GM23338 (cell line): ENCODE data around the gene CUX1. TPM values are rescaled to one million over a fixed set of nuclear protein-coding genes. Genes with fewer than 3 reads are reported as not detected.

Experiments
- ATAC-seq: fragments of 200-7000 bp; cut with Tn5 transposase; 3 replicates; pipeline ENCODE4 v1.9.1; 2020
- DNase-seq: peaks from one replicate; pipeline ENCODE4 v3.0.0-alpha.2; 2015; ENCODE audit warnings: low spot score
- H2AFZ ChIP-seq: fragments of 200-600 bp; sonication (generic); 2 replicates; pipeline ENCODE4 v1.8.0; 2016; ENCODE audit warnings: antibody characterized with exemption, mild to moderate bottlenecking, moderate library complexity
- H3F3A ChIP-seq: fragments of 200-600 bp; sonication (generic); replicated peaks from 2 replicates; pipeline ENCODE4 v1.8.0; 2017; ENCODE audit warnings: antibody characterized with exemption, mixed run types, low read depth
- H3K27ac ChIP-seq: fragments of 200-600 bp; sonication (generic); 2 replicates; pipeline ENCODE4 v1.6.1; 2016; ENCODE audit warnings: low read depth
- H3K27me3 ChIP-seq: fragments of 200-600 bp; sonication (generic); 2 replicates; pipeline ENCODE4 v1.8.0; 2016; ENCODE audit warnings: mild to moderate bottlenecking, mixed run types, moderate library complexity; ENCODE audit not compliant: insufficient read depth
- H3K36me3 ChIP-seq: fragments of 200-600 bp; sonication (generic); 2 replicates; pipeline ENCODE4 v1.8.0; 2016; ENCODE audit warnings: mild to moderate bottlenecking; ENCODE audit not compliant: insufficient read depth
- H3K4me1 ChIP-seq: fragments of 200-600 bp; sonication (generic); 2 replicates; pipeline ENCODE4 v1.8.0; 2016; ENCODE audit warnings: mild to moderate bottlenecking, moderate library complexity; ENCODE audit not compliant: insufficient read depth
- H3K4me2 ChIP-seq: fragments of 200-600 bp; sonication (generic); 2 replicates; pipeline ENCODE4 v1.7.1; 2017; ENCODE audit warnings: mixed run types
- H3K4me3 ChIP-seq: fragments of 200-600 bp; sonication (generic); 2 replicates; pipeline ENCODE4 v1.6.1; 2016; ENCODE audit warnings: mixed run types
- H3K79me2 ChIP-seq: fragments of 200-600 bp; sonication (generic); replicated peaks from 2 replicates; pipeline ENCODE4 v1.8.0; 2017; ENCODE audit warnings: mild to moderate bottlenecking; ENCODE audit not compliant: insufficient read depth
- H3K9me2 ChIP-seq: fragments of 200-600 bp; sonication (generic); 2 replicates; pipeline ENCODE4 v1.8.0; 2017; ENCODE audit not compliant: insufficient read depth
- H4K20me1 ChIP-seq: fragments of 200-600 bp; sonication (generic); replicated peaks from 2 replicates; pipeline ENCODE4 v1.8.0; 2017; ENCODE audit warnings: mild to moderate bottlenecking; ENCODE audit not compliant: insufficient read depth
- H3K27ac Mint-ChIP-seq: 2 replicates; pipeline ENCODE4 v1.8.0; 2020; ENCODE audit warnings: inconsistent platforms, mild to moderate bottlenecking, moderate library complexity, mixed read lengths
- H3K27me3 Mint-ChIP-seq: 3 replicates; pipeline ENCODE4 v1.8.0; 2022; ENCODE audit warnings: low read depth, mild to moderate bottlenecking, moderate library complexity, mixed read lengths, inconsistent platforms; ENCODE audit not compliant: insufficient read depth, poor library complexity
- H3K36me3 Mint-ChIP-seq: 3 replicates; pipeline ENCODE4 v1.8.0; 2021; ENCODE audit warnings: low read depth, mild to moderate bottlenecking, inconsistent platforms, moderate library complexity, mixed read lengths
- H3K4me1 Mint-ChIP-seq: 3 replicates; pipeline ENCODE4 v1.8.0; 2020; ENCODE audit warnings: mild to moderate bottlenecking, inconsistent platforms, mixed read lengths
- H3K4me3 Mint-ChIP-seq: 3 replicates; pipeline ENCODE4 v1.8.0; 2021; ENCODE audit warnings: moderate library complexity, mild to moderate bottlenecking, inconsistent platforms, mixed read lengths
- H3K9me3 Mint-ChIP-seq: 3 replicates; pipeline ENCODE4 v1.8.0; 2020; ENCODE audit warnings: moderate library complexity, mild to moderate bottlenecking, inconsistent platforms, mixed read lengths
- CREB1 ChIP-seq: fragments of 250-450 bp; sonication (Bioruptor Pico); IDR thresholded peaks from 2 replicates; pipeline ENCODE4 v1.5.0; 2020; ENCODE audit warnings: low read depth, mild to moderate bottlenecking, moderate library complexity
- EZH2phosphoT487 ChIP-seq: fragments of 200-600 bp; sonication (generic); IDR thresholded peaks from one replicate; pipeline ENCODE4 v1.8.1; 2018; ENCODE audit warnings: antibody characterized with exemption; ENCODE audit not compliant: unreplicated experiment
- NANOG ChIP-seq: IDR thresholded peaks from 2 replicates; pipeline ENCODE4 v1.6.1; 2016; ENCODE audit warnings: antibody characterized with exemption, borderline replicate concordance
- STAT1 ChIP-seq: IDR thresholded peaks from one replicate; pipeline ENCODE4 v1.6.1; 2016; ENCODE audit warnings: antibody characterized with exemption; ENCODE audit not compliant: unreplicated experiment
- polyA plus RNA-seq: library from polyadenylated mRNA; unstranded; fragments of >200 nt; fragmentation: Nextera tagmentation; extraction: Ambion mirVana; gene quantifications from 2 replicates; pipeline ENCODE4 v1.2.1, GENCODE V29; 2016
- total RNA-seq: library from RNA; depleted of rRNA; stranded (reverse); fragments of >200 nt; shearing (Covaris generic); gene quantifications from 2 replicates; pipeline ENCODE4 v1.2.3, GENCODE V29; 2014
- TF ChIP-seq, protein P1 (sequence below): IDR thresholded peaks from 2 replicates; pipeline ENCODE4 v1.6.1; 2016; ENCODE audit warnings: antibody characterized with exemption
- TF ChIP-seq, protein P2 (sequence below): fragments of 250-450 bp; sonication (Bioruptor Pico); IDR thresholded peaks from 2 replicates; pipeline ENCODE4 v1.5.0; 2020; ENCODE audit warnings: mild to moderate bottlenecking, moderate library complexity

The CUX1 gene
- total and polyA plus RNA-seq, 2 experiments from 2014 or later = 49.9 to 64.0 TPM

DNA sequence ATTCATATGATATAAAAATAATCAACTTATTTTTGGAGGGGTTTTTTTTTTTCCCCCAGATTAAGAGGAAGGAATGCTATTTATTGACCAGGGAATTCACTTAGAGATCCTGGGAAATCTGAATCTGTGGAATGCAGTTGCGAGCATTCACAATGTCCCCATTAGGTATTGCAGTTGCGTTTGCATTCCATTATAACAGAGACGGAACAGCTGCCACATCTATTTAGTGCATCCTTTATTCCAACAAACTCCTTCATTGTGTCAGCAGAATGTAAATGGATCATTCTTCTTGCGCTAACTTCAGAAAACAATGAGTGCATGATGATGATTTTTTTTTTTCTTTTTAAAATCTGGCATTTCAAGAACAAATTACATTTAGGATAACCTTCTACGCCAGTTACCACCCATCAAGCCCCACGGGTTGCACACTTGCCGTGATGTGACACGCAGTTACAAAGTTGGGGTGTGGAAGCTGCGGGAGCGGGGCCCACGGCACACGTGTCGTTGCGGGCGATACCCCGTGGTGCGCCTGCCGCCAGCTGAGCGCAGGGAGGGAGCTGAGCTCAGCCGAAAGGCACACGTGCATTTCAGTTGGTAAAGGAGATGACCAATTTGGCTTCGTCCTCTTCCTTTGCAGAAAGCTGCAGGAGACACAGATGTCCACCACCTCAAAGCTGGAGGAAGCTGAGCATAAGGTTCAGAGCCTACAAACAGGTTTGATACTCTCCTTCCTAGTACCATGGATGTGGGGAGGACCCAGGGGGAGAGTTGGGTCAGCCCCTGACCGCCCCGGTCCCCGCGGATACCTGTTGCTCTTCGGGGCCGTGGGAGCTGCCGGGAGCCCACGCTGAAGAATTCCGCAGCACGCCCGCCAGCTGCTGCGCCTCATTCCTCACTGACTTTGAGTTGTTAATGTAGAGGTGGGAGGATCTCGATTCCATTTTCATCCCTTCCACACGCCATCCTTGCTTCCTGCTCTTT lies 293.9 kb downstream of the CUX1 start (continued):
- TF ChIP-seq, protein P1, sequence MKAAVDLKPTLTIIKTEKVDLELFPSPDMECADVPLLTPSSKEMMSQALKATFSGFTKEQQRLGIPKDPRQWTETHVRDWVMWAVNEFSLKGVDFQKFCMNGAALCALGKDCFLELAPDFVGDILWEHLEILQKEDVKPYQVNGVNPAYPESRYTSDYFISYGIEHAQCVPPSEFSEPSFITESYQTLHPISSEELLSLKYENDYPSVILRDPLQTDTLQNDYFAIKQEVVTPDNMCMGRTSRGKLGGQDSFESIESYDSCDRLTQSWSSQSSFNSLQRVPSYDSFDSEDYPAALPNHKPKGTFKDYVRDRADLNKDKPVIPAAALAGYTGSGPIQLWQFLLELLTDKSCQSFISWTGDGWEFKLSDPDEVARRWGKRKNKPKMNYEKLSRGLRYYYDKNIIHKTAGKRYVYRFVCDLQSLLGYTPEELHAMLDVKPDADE = no peak
- TF ChIP-seq, protein P2, sequence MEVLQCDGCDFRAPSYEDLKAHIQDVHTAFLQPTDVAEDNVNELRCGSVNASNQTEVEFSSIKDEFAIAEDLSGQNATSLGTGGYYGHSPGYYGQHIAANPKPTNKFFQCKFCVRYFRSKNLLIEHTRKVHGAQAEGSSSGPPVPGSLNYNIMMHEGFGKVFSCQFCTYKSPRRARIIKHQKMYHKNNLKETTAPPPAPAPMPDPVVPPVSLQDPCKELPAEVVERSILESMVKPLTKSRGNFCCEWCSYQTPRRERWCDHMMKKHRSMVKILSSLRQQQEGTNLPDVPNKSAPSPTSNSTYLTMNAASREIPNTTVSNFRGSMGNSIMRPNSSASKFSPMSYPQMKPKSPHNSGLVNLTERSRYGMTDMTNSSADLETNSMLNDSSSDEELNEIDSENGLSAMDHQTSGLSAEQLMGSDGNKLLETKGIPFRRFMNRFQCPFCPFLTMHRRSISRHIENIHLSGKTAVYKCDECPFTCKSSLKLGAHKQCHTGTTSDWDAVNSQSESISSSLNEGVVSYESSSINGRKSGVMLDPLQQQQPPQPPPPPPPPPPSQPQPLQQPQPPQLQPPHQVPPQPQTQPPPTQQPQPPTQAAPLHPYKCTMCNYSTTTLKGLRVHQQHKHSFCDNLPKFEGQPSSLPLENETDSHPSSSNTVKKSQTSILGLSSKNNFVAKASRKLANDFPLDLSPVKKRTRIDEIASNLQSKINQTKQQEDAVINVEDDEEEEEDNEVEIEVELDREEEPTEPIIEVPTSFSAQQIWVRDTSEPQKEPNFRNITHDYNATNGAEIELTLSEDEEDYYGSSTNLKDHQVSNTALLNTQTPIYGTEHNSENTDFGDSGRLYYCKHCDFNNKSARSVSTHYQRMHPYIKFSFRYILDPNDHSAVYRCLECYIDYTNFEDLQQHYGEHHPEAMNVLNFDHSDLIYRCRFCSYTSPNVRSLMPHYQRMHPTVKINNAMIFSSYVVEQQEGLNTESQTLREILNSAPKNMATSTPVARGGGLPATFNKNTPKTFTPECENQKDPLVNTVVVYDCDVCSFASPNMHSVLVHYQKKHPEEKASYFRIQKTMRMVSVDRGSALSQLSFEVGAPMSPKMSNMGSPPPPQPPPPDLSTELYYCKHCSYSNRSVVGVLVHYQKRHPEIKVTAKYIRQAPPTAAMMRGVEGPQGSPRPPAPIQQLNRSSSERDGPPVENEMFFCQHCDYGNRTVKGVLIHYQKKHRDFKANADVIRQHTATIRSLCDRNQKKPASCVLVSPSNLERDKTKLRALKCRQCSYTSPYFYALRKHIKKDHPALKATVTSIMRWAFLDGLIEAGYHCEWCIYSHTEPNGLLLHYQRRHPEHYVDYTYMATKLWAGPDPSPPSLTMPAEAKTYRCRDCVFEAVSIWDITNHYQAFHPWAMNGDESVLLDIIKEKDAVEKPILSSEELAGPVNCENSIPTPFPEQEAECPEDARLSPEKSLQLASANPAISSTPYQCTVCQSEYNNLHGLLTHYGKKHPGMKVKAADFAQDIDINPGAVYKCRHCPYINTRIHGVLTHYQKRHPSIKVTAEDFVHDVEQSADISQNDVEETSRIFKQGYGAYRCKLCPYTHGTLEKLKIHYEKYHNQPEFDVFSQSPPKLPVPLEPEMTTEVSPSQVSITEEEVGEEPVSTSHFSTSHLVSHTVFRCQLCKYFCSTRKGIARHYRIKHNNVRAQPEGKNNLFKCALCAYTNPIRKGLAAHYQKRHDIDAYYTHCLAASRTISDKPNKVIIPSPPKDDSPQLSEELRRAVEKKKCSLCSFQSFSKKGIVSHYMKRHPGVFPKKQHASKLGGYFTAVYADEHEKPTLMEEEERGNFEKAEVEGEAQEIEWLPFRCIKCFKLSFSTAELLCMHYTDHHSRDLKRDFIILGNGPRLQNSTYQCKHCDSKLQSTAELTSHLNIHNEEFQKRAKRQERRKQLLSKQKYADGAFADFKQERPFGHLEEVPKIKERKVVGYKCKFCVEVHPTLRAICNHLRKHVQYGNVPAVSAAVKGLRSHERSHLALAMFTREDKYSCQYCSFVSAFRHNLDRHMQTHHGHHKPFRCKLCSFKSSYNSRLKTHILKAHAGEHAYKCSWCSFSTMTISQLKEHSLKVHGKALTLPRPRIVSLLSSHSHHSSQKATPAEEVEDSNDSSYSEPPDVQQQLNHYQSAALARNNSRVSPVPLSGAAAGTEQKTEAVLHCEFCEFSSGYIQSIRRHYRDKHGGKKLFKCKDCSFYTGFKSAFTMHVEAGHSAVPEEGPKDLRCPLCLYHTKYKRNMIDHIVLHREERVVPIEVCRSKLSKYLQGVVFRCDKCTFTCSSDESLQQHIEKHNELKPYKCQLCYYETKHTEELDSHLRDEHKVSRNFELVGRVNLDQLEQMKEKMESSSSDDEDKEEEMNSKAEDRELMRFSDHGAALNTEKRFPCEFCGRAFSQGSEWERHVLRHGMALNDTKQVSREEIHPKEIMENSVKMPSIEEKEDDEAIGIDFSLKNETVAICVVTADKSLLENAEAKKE (CRISPR knock-in tag) = no peak
- TF ChIP-seq STAT1 (no peak), CREB1 (no peak)

DNA sequence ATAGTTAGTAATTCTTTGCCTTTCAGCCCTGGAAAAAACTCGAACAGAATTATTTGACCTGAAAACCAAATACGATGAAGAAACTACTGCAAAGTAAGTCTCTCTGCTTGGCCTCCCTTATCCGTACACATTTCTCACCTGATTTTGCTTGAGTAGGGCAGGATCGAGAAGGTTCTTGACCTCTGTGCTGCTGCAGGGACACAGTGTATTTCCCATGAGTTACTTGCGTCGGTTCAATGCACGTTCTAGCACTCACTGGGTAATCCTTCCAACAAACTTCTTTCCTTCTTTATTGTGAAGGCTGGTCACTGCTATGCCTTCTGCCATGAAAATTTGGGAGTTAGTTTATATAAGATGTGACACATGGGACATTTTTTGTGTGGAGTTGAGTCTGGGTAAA lies 297.8 kb downstream of the CUX1 start:
- ATAC-seq = no peak
- H3K27ac Mint-ChIP-seq = no peak overlapping the region
- no peak overlapping the region for H2AFZ ChIP-seq
- TF ChIP-seq, protein P2 (CRISPR knock-in tag) = no peak
- no peak for TF ChIP-seq NANOG
- no peak for TF ChIP-seq EZH2phosphoT487

More for the DNA sequence above, 297.8 kb downstream of the CUX1 start:
- Mint-ChIP-seq H3K36me3 (peaks cover 34% of the 10 kb centered on the region), H3K9me3 (no peaks in the 10 kb centered on the region; the same call in 2 of the 3 replicates), H3K27me3 (peaks cover 6% of the 10 kb centered on the region), H3K4me1 (peaks cover 18% of the 10 kb centered on the region; the same call in 2 of the 3 replicates), H3K4me3 (no peak overlapping the region)
- no peak overlapping the region for H3K4me2 ChIP-seq
- H4K20me1 ChIP-seq = no peaks in the 10 kb centered on the region
- H3K9me2 ChIP-seq = no peaks in the 10 kb centered on the region
- no peaks in the 10 kb centered on the region; the same call in 1 of the 2 replicates for H3K79me2 ChIP-seq
- no peaks in the 10 kb centered on the region for H3K27me3 ChIP-seq
- DNase-seq = no peak
- H3K27ac ChIP-seq = no peak overlapping the region; the same call in 1 of the 2 replicates
- H3K36me3 ChIP-seq = peaks cover 11% of the 10 kb centered on the region
- H3K4me3 ChIP-seq = no peak overlapping the region
- no peaks in the 10 kb centered on the region for H3F3A ChIP-seq
- H3K4me1 ChIP-seq = peaks cover 9% of the 10 kb centered on the region; the same call in 1 of the 2 replicates
